ENCODE data around the gene MOSMO. TPM values are rescaled to one million over a fixed set of nuclear protein-coding genes. Genes with fewer than 3 reads are reported as not detected.

Gene MOSMO
- polyA plus RNA-seq, 3 donors, result 0.95 to 9.1 (median 2.5) TPM

DNA sequence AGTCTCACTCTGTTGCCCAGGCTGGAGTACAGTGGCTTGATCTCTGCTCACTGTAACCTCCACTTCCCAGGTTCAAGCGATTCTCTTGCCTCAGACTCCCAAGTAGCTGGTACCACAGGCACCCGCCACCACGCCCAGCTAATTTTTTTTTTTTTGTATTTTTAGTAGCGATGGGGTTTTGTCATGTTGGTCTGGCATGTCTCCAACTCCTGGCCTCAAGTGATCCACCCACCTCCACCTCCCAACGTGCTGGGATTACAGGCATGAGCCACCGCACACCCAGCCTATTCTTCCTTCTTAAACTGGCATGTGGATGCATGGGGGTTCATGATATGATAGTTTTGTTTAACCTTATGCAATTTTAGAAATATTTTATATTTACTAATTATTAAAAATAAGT is 45.1 kb downstream of the MOSMO start:
- H3K4me1 ChIP-seq (ENCODE audit: control insufficient read depth in 1 of 2, insufficient read depth in 2 of 2, low read length in 2 of 2), result peaks cover 3 to 8% of the 10 kb centered on the region in 2 donors
- Mint-ChIP-seq H3K27me3 (ENCODE audit: low read depth in 3 of 3) (peaks cover 0 to 3% (median 0%) of the 10 kb centered on the region in 3 donors), H3K36me3 (peaks cover 4 to 12% of the 10 kb centered on the region in 2 donors), H3K4me3 (no peak overlapping the region), H3K9me3 (peaks cover 0 to 2% (median 0%) of the 10 kb centered on the region in 7 donors), H3K27ac (no peak overlapping the region), H3K4me1 (peaks cover 21% of the 10 kb centered on the region)
- no peaks in the 10 kb centered on the region for H3K79me2 ChIP-seq (ENCODE audit: insufficient read depth, low read length)
- DNase-seq, result no peak
- H3K36me3 ChIP-seq (replicated peaks in 1 of 2; ENCODE audit: control insufficient read depth in 1 of 2, insufficient read depth in 2 of 2, low read length in 2 of 2), result no peaks in the 10 kb centered on the region
- no peaks in the 10 kb centered on the region for H3K27me3 ChIP-seq (ENCODE audit: control insufficient read depth in 2 of 2, insufficient read depth in 2 of 2, low read length in 2 of 2)
- H3K9me3 ChIP-seq (replicated peaks in 1 of 2; ENCODE audit: control insufficient read depth in 1 of 2, insufficient read depth in 1 of 2, low read length in 2 of 2), result no peaks in the 10 kb centered on the region
- no peak for TF ChIP-seq CTCF (IDR thresholded peaks at IDR 0.05)
- WGBS (ENCODE audit: insufficient coverage), result no CpG with 5 or more reads among the region's 6 CpGs
- H4K20me1 ChIP-seq (ENCODE audit: insufficient read depth, low read length), result peaks cover 6% of the 10 kb centered on the region
- H2AFZ ChIP-seq (ENCODE audit: insufficient read depth, low read depth, low read length, poor library complexity, severe bottlenecking), result no peak overlapping the region
- intact Hi-C loops (cut with micrococcal nuclease), result no loop called here
- H3K4me3 ChIP-seq (replicated peaks in 1 of 3; ENCODE audit: low read depth in 2 of 3, low read length in 3 of 3), result no peak overlapping the region
- no peak overlapping the region for H3K4me2 ChIP-seq (replicated peaks; ENCODE audit: extremely low read depth, low read length, poor library complexity, severe bottlenecking)
- H3K27ac ChIP-seq (ENCODE audit: low read depth in 1 of 2, low read length in 2 of 2), result no peak overlapping the region
- no peak overlapping the region for H3K9ac ChIP-seq (ENCODE audit: insufficient read depth, low read length, poor library complexity, severe bottlenecking)

DNA sequence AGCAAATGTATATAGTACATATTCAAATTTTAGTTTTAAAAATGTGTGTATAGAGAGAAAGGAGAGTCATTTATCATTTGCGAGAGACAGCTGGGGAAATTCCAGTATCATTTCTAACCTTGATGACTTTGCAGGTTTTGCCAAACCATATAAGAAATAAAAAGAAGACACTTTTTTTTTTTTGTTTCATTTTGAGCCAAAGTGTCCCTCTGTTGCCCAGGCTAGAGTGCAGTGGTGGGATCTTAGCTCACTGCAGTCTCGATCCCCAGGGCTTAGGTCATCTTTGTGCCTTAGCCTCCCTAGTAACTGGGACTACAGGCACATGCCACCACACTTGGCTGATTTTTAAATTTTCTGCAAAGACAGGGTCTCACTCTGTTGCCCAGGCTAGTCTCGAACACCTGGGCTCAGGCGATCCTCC is 46.0 kb downstream of the MOSMO start:
- Histone ChIP-seq H3K4me2 (replicated peaks; ENCODE audit: extremely low read depth, low read length, poor library complexity, severe bottlenecking) (no peak overlapping the region), H4K20me1 (ENCODE audit: insufficient read depth, low read length) (peaks cover 6% of the 10 kb centered on the region), H2AFZ (ENCODE audit: insufficient read depth, low read depth, low read length, poor library complexity, severe bottlenecking) (no peak overlapping the region), H3K4me3 (replicated peaks in 1 of 3; ENCODE audit: low read depth in 2 of 3, low read length in 3 of 3) (no peak overlapping the region), H3K4me1 (ENCODE audit: control insufficient read depth in 1 of 2, insufficient read depth in 2 of 2, low read length in 2 of 2) (peaks cover 3 to 8% of the 10 kb centered on the region in 2 donors), H3K9ac (ENCODE audit: insufficient read depth, low read length, poor library complexity, severe bottlenecking) (no peak overlapping the region), H3K9me3 (replicated peaks in 1 of 2; ENCODE audit: control insufficient read depth in 1 of 2, insufficient read depth in 1 of 2, low read length in 2 of 2) (no peaks in the 10 kb centered on the region), H3K36me3 (replicated peaks in 1 of 2; ENCODE audit: control insufficient read depth in 1 of 2, insufficient read depth in 2 of 2, low read length in 2 of 2) (no peaks in the 10 kb centered on the region), H3K27me3 (ENCODE audit: control insufficient read depth in 2 of 2, insufficient read depth in 2 of 2, low read length in 2 of 2) (no peaks in the 10 kb centered on the region), H3K79me2 (ENCODE audit: insufficient read depth, low read length) (no peaks in the 10 kb centered on the region), H3K27ac (ENCODE audit: low read depth in 1 of 2, low read length in 2 of 2) (no peak overlapping the region)
- H3K27me3 Mint-ChIP-seq (ENCODE audit: low read depth in 3 of 3), result peaks cover 0 to 3% (median 0%) of the 10 kb centered on the region in 3 donors
- no peak for DNase-seq
- H3K4me1 Mint-ChIP-seq, result peaks cover 21% of the 10 kb centered on the region
- H3K4me3 Mint-ChIP-seq, result no peak overlapping the region
- intact Hi-C loops (cut with micrococcal nuclease), result no loop called here
- peaks cover 0 to 2% (median 0%) of the 10 kb centered on the region in 7 donors for H3K9me3 Mint-ChIP-seq
- peaks cover 4 to 12% of the 10 kb centered on the region in 2 donors for H3K36me3 Mint-ChIP-seq
- TF ChIP-seq CTCF (IDR thresholded peaks at IDR 0.05), result no peak
- no peak overlapping the region for H3K27ac Mint-ChIP-seq
- 86% methylated on average over 1 of the region's 4 CpGs for WGBS (ENCODE audit: insufficient coverage)

Measured in CD14-positive monocyte (primary cell).